Right lobe of liver (tissue), 6 donors: Measurements from ENCODE around the gene CNPPD1. TPM values are rescaled to one million over a fixed set of nuclear protein-coding genes. Genes with fewer than 3 reads are reported as not detected.

Experiments used
- ATAC-seq, 4 donors: fragments of 200-7000 bp; cut with Tn5 transposase; one replicate each; pipeline ENCODE4 v1.9.1; 2020; ENCODE audit warnings: mild to moderate bottlenecking in 4 of 4, moderate library complexity in 4 of 4
- DNase-seq, 3 donors: peaks; one replicate each; pipeline ENCODE4 v3.0.0-alpha.2; 2020
- H3K27ac ChIP-seq, 3 donors: fragments of 200-600 bp; one replicate each; pipeline ENCODE4 v1.8.0; 2022
- H3K27me3 ChIP-seq, 2 donors: fragments of 200-600 bp; one replicate each; pipeline ENCODE4 v1.8.0; 2022
- H3K36me3 ChIP-seq, 4 donors: fragments of 200-600 bp; sonication (generic) in 1 of 4; one replicate each; pipeline versions ENCODE4 v1.5.1 to v1.8.0; 2017 to 2022; ENCODE audit warnings: control low read depth in 1 of 4
- H3K4me1 ChIP-seq, 4 donors: fragments of 200-600 bp; sonication (generic) in 1 of 4; one replicate each; pipeline versions ENCODE4 v1.5.1 to v1.8.0; 2017 to 2022; ENCODE audit warnings: control low read depth in 1 of 4
- H3K4me3 ChIP-seq, 3 donors: fragments of 200-600 bp; one replicate each; pipeline ENCODE4 v1.8.0; 2022
- H3K9me3 ChIP-seq, 4 donors: fragments of 200-600 bp; sonication (generic) in 1 of 4; one replicate each; pipeline versions ENCODE4 v1.5.1 to v1.8.0; 2017 to 2022; ENCODE audit warnings: control low read depth in 1 of 4
- CTCF ChIP-seq, 4 donors: fragments of 200-600 bp in 3 of 4; fragments of 450-650 bp in 1 of 4; IDR thresholded peaks; one replicate each; pipeline versions ENCODE4 v1.5.1 to v1.8.0; 2016 to 2022; ENCODE audit warnings: antibody characterized with exemption in 4 of 4, mild to moderate bottlenecking in 2 of 4
- POLR2A ChIP-seq: fragments of 450-650 bp; IDR thresholded peaks from one replicate; pipeline ENCODE4 v1.6.1; 2017; ENCODE audit warnings: antibody characterized with exemption, mild to moderate bottlenecking
- WGBS: methylation state at CpG from one replicate; pipeline ENCODE4 v1.1.6; 2018; ENCODE audit warnings: low coverage, low lambda C conversion rate; ENCODE audit not compliant: insufficient coverage; ENCODE audit errors: missing lambda C conversion rate; 5-methylcytosine and 5-hydroxymethylcytosine counted together
- intact Hi-C, 2 donors: fragments of 100-400 bp; cut with DNase I; formaldehyde crosslinking; loops; one replicate each; pipeline versions ENCODE4 v1.11.2 to v1.14.1; 2022
- total RNA-seq, 6 experiments: library from RNA; depleted of rRNA in 2 of 6; stranded (reverse); fragments of >200 nt in 2 of 6; fragmentation: NEBNext Ultra II Directional in 3 of 6; extraction: Animal tissue kit (Norgen Biotek cat#: 25700) in 3 of 6; gene quantifications; one replicate each; pipeline versions ENCODE4 v1.1.0 to v1.2.4, GENCODE V29; 2016 to 2023
- donor health status: DM: no; HTN: yes; CAD: no.
- donor health status: DM: no; HTN: no; CAD: no.
- donor health status: DM: no; HTN: no; CAD: no.
- donor health status: DM: no; HTN: yes; CAD: no.
- donor health status: DM: no; HTN: yes; CAD: no.

Gene CNPPD1
- total RNA-seq, 6 experiments from 2014 or later, result 22.3 to 37.1 (median 30.2) TPM

GRCh38 chr2:219122202-219122980 is 54.3 kb downstream of the CNPPD1 start:
- DNase-seq (no peak), ATAC-seq (no peak)
- Histone ChIP-seq H3K36me3 (no peaks in the 10 kb centered on the region), H3K27me3 (no peaks in the 10 kb centered on the region), H3K27ac (no peak overlapping the region), H3K9me3 (no peaks in the 10 kb centered on the region), H3K4me3 (no peak overlapping the region), H3K4me1 (peaks cover 0 to 54% (median 24%) of the 10 kb centered on the region in 4 donors)
- intact Hi-C loops, result no loop called here
- 87% methylated on average over 4 of the region's 5 CpGs for WGBS
- TF ChIP-seq CTCF (IDR thresholded peaks at IDR 0.05) (no peak), POLR2A (no peak)

Other genes starting within 250 kb of the CNPPD1 start
- gene CDK5R2, start 217.3 kb downstream of the CNPPD1 start, total RNA-seq, result not detected
- gene FEV, start 191.7 kb downstream of the CNPPD1 start, total RNA-seq, result not detected
- gene CRYBA2, start 183.5 kb downstream of the CNPPD1 start, total RNA-seq, result not detected
- not detected for gene CFAP65, start 135.4 kb downstream of the CNPPD1 start, total RNA-seq
- 1 to 10 TPM in 3 of 6 experiments, under 1 TPM in 3; 0.42 to 3.9 (median 1.1) TPM for gene IHH, start 116.0 kb downstream of the CNPPD1 start, total RNA-seq
- gene NHEJ1, start 16.1 kb downstream of the CNPPD1 start, total RNA-seq, result 10 to 100 TPM in 3 of 6 experiments, 1 to 10 TPM in 3; 5.8 to 16.7 (median 10.9) TPM
- 1 to 10 TPM in 5 of 6 experiments, under 1 TPM in 1; 0.62 to 4.9 (median 2.1) TPM for gene SLC23A3, start 6.9 kb downstream of the CNPPD1 start, total RNA-seq
- gene RETREG2, start 1.4 kb upstream of the CNPPD1 start, total RNA-seq, result 10 to 100 TPM; 33.6 to 77.9 (median 51.0) TPM
- 10 to 100 TPM; 20.7 to 32.3 (median 28.8) TPM for gene ZFAND2B, start 29.9 kb upstream of the CNPPD1 start, total RNA-seq
- gene ABCB6, start 42.0 kb upstream of the CNPPD1 start, total RNA-seq, result 10 to 100 TPM; 20.3 to 72.5 (median 37.3) TPM
- gene ATG9A, start 52.7 kb upstream of the CNPPD1 start, total RNA-seq, result 10 to 100 TPM; 28.3 to 39.6 (median 33.2) TPM
- gene ANKZF1, start 52.9 kb upstream of the CNPPD1 start, total RNA-seq, result 10 to 100 TPM; 19.3 to 27.8 (median 24.5) TPM
- gene GLB1L, start 68.5 kb upstream of the CNPPD1 start, total RNA-seq, result 1 to 10 TPM; 2.1 to 4.2 (median 2.8) TPM
- 10 to 100 TPM; 17.7 to 28.1 (median 21.9) TPM for gene STK16, start 68.6 kb upstream of the CNPPD1 start, total RNA-seq
- gene TUBA4B, start 76.3 kb upstream of the CNPPD1 start, total RNA-seq, result 1 to 10 TPM in 1 of 6 experiments, under 1 TPM in 3, not detected in 2; 0.27 to 2.0 (median 0.57) TPM
- gene TUBA4A, start 77.0 kb upstream of the CNPPD1 start, total RNA-seq, result 100 to 1,000 TPM in 1 of 6 experiments, 10 to 100 TPM in 5; 14.9 to 114 (median 35.6) TPM
- 10 to 100 TPM; 32.6 to 52.1 (median 39.9) TPM for gene DNAJB2, start 102.4 kb upstream of the CNPPD1 start, total RNA-seq
- under 1 TPM in 1 of 6 experiments, not detected in 5; 0.31 TPM for gene PTPRN, start 132.5 kb upstream of the CNPPD1 start, total RNA-seq
- not detected for gene RESP18, start 155.8 kb upstream of the CNPPD1 start, total RNA-seq
- 10 to 100 TPM; 37.1 to 60.2 (median 47.0) TPM for gene DNPEP, start 211.0 kb upstream of the CNPPD1 start, total RNA-seq
- gene DES, start 241.5 kb upstream of the CNPPD1 start, total RNA-seq, result 10 to 100 TPM in 1 of 6 experiments, 1 to 10 TPM in 5; 1.2 to 25.6 (median 2.5) TPM